ENCODE data around the gene RTF1. TPM values are rescaled to one million over a fixed set of nuclear protein-coding genes. Genes with fewer than 3 reads are reported as not detected.
"Not testable (repeated sequence)": the region's sequence is repeated elsewhere in the genome, so short reads cannot be mapped to it uniquely, and the experiment has no call there.

The RTF1 gene
- total RNA-seq, 1 donor from 2014 or later, result 9.4 TPM

- Histone ChIP-seq H3K4me3 (no peak overlapping the region), H3K4me1 (peaks cover 0 to 8% of the 10 kb centered on the region in 2 donors), H3K9me3 (no peaks in the 10 kb centered on the region), H3K36me3 (no peaks in the 10 kb centered on the region), H3K27ac (no peak overlapping the region), H3K27me3 (no peaks in the 10 kb centered on the region)
- DNase-seq (ENCODE audit: low spot score in 2 of 2), result no peak
- intact Hi-C loops (cut with DNase I), result no loop called here
- no peak for TF ChIP-seq CTCF (IDR thresholded peaks at IDR 0.05)
Observed at GRCh38 chr15:41411441-41411840, 5.5 kb upstream of the RTF1 start.

GRCh38 chr15:41416128-41416741 lies 660 bp upstream of the RTF1 start:
- DNase-seq (ENCODE audit: low spot score in 2 of 2), result no peak
- intact Hi-C loops (cut with DNase I), result loop anchor here (2.0 to 5.0 kb wide), 4 partner anchors 84 to 1093 kb away; partner anchors contain the start of genes CHP1, EXD1, INAFM2 and INO80

GRCh38 chr15:41417418-41418195 lies 712 bp downstream of the RTF1 start:
- no peaks in the 10 kb centered on the region for H3K36me3 ChIP-seq
- DNase-seq (ENCODE audit: low spot score in 2 of 2), result no peak
- H3K27ac ChIP-seq, result peak overlapping the region; percentile 73 to 80
- peak overlapping the region; percentile 70 to 86 for H3K4me3 ChIP-seq
- peaks cover 7 to 13% of the 10 kb centered on the region in 2 donors for H3K4me1 ChIP-seq
- H3K9me3 ChIP-seq, result no peaks in the 10 kb centered on the region
- no peaks in the 10 kb centered on the region for H3K27me3 ChIP-seq
- no peak for TF ChIP-seq CTCF (IDR thresholded peaks at IDR 0.05)
- intact Hi-C loops (cut with DNase I), result loop anchor here (2.0 to 5.0 kb wide), 4 partner anchors 85 to 1095 kb away; partner anchors contain the start of genes CHP1, EXD1, INAFM2 and INO80

More at GRCh38 chr15:41416128-41416741, 660 bp upstream of the RTF1 start:
- Histone ChIP-seq H3K4me3 (peak overlapping the region; percentile 70 to 86), H3K27ac (peak overlapping the region; percentile 73 to 80), H3K36me3 (no peaks in the 10 kb centered on the region), H3K27me3 (no peaks in the 10 kb centered on the region), H3K4me1 (peaks cover 7 to 13% of the 10 kb centered on the region in 2 donors), H3K9me3 (no peaks in the 10 kb centered on the region)
- no peak for TF ChIP-seq CTCF (IDR thresholded peaks at IDR 0.05)

GRCh38 chr15:41423979-41424659 lies 7.2 kb downstream of the RTF1 start:
- H3K9me3 ChIP-seq, result no peaks in the 10 kb centered on the region
- no peaks in the 10 kb centered on the region for H3K4me1 ChIP-seq
- no peak for DNase-seq (ENCODE audit: low spot score in 2 of 2)
- TF ChIP-seq CTCF (IDR thresholded peaks at IDR 0.05), result no peak
- intact Hi-C loops (cut with DNase I), result no loop called here
- H3K4me3 ChIP-seq, result no peak overlapping the region
- H3K27ac ChIP-seq, result no peak overlapping the region
- H3K27me3 ChIP-seq, result no peaks in the 10 kb centered on the region
- H3K36me3 ChIP-seq, result no peaks in the 10 kb centered on the region

- TF ChIP-seq CTCF (IDR thresholded peaks at IDR 0.05), result no peak
- no peaks in the 10 kb centered on the region for H3K4me1 ChIP-seq
- intact Hi-C loops (cut with DNase I), result no loop called here
- H3K27me3 ChIP-seq, result no peaks in the 10 kb centered on the region
- H3K27ac ChIP-seq, result no peak overlapping the region
- DNase-seq (ENCODE audit: low spot score in 2 of 2), result no peak
- H3K36me3 ChIP-seq, result no peaks in the 10 kb centered on the region
- H3K9me3 ChIP-seq, result no peaks in the 10 kb centered on the region
- no peak overlapping the region for H3K4me3 ChIP-seq
Observed at GRCh38 chr15:41424809-41425208, 7.9 kb downstream of the RTF1 start.

- DNase-seq (ENCODE audit: low spot score in 2 of 2); intact Hi-C loops (cut with DNase I); H3K27me3 ChIP-seq; H3K36me3 ChIP-seq; H3K27ac ChIP-seq; H3K4me3 ChIP-seq; H3K4me1 ChIP-seq; H3K9me3 ChIP-seq: not testable (repeated sequence)
Observed at GRCh38 chr15:41425907-41426306, 9.0 kb downstream of the RTF1 start.
